GM12892 (cell line): ENCODE data around the gene TAOK3.

ENCODE experiments used
- POLR2A ChIP-seq: IDR thresholded peaks from 2 replicates; pipeline ENCODE4 v1.6.1; 2011; ENCODE audit warnings: low read depth, low read length, control low read depth
- POLR2AphosphoS5 ChIP-seq: IDR thresholded peaks from 2 replicates; pipeline ENCODE4 v1.6.1; 2011; ENCODE audit warnings: low read depth, low read length, control low read depth
- TAF1 ChIP-seq: IDR thresholded peaks from 2 replicates; pipeline ENCODE4 v1.6.1; 2011; ENCODE audit warnings: low read depth, mild to moderate bottlenecking, control low read depth, low read length, borderline replicate concordance

- TF ChIP-seq POLR2AphosphoS5, result no peak
- no peak for TF ChIP-seq POLR2A
- TF ChIP-seq TAF1, result no peak
Observed at GRCh38 chr12:118271183-118271582, 101.5 kb downstream of the TAOK3 start.
